T-helper 1 cell (primary cell): ENCODE measurements around the gene HOMER1.
A peak's percentile ranks its signal among the peaks of the same experiment; 100 is the strongest.

Source experiments
- DNase-seq, 5 donors: peaks; one replicate each; pipeline ENCODE4 v3.0.0-alpha.2; 2012 to 2020
- total RNA-seq, 4 donors: gene quantifications; one replicate each; lab custom pipeline; 2026; lab: John Stamatoyannopoulos, UW

The HOMER1 gene
- 20.0 to 31.1 (median 27.4) reads per million in 4 donors for total RNA-seq

- peak; percentile 36 to 65 (median 59) for DNase-seq
Measured at GRCh38 chr5:79513704-79514390, at the start of gene HOMER1. Gene HOMER1 (minus strand): TSS chr5:79514134. CDS start chr5:79512774, 1,360 bp downstream.

GRCh38 chr5:79563247-79563590 lies 49.3 kb upstream of the HOMER1 start:
- DNase-seq, result no peak

GRCh38 chr5:79562351-79563246 lies 48.7 kb upstream of the HOMER1 start:
- peak in 1 of 5 donors; percentile 13 for DNase-seq

- DNase-seq, result no peak
Measured at GRCh38 chr5:79561525-79561893, 47.6 kb upstream of the HOMER1 start.

GRCh38 chr5:79560771-79561524 lies 47.0 kb upstream of the HOMER1 start:
- DNase-seq, result peak in 1 of 5 donors; percentile 90

- no peak for DNase-seq
Measured at GRCh38 chr5:79555418-79555817, 41.5 kb upstream of the HOMER1 start.

- peak in 1 of 5 donors; percentile 18 for DNase-seq
Measured at GRCh38 chr5:79552984-79553383, 39.0 kb upstream of the HOMER1 start.

- DNase-seq, result no peak
Measured at GRCh38 chr5:79547982-79548381, 34.0 kb upstream of the HOMER1 start.

- no peak for DNase-seq
Measured at GRCh38 chr5:79547429-79547822, 33.5 kb upstream of the HOMER1 start.

- no peak for DNase-seq
Measured at GRCh38 chr5:79546782-79547428, 33.0 kb upstream of the HOMER1 start.

- no peak for DNase-seq
Measured at GRCh38 chr5:79544131-79544530, 30.2 kb upstream of the HOMER1 start.

GRCh38 chr5:79540939-79541338 lies 27.0 kb upstream of the HOMER1 start:
- no peak for DNase-seq

GRCh38 chr5:79536193-79536906 lies 22.4 kb upstream of the HOMER1 start:
- DNase-seq, result no peak

- no peak for DNase-seq
Measured at GRCh38 chr5:79535477-79536192, 21.7 kb upstream of the HOMER1 start.

GRCh38 chr5:79529110-79529509 lies 15.2 kb upstream of the HOMER1 start:
- no peak for DNase-seq

- no peak for DNase-seq
Measured at GRCh38 chr5:79527431-79527830, 13.5 kb upstream of the HOMER1 start.

GRCh38 chr5:79526928-79527327 lies 13.0 kb upstream of the HOMER1 start:
- DNase-seq, result no peak

- no peak for DNase-seq
Measured at GRCh38 chr5:79526493-79526892, 12.6 kb upstream of the HOMER1 start.

- no peak for DNase-seq
Measured at GRCh38 chr5:79521156-79521555, 7.2 kb upstream of the HOMER1 start.

- DNase-seq, result no peak
Measured at GRCh38 chr5:79518718-79519117, 4.8 kb upstream of the HOMER1 start.

GRCh38 chr5:79517601-79518000 lies 3.7 kb upstream of the HOMER1 start:
- no peak for DNase-seq
